Right atrium auricular region (tissue), 2 donors: ENCODE data around the gene RASGRF2. TPM values are rescaled to one million over a fixed set of nuclear protein-coding genes. Genes with fewer than 3 reads are reported as not detected.

Source experiments
- DNase-seq: peaks from one replicate; pipeline ENCODE4 v3.0.0-alpha.2; 2019; ENCODE audit warnings: low spot score
- H3K27ac ChIP-seq, 2 donors: fragments of 200-600 bp; sonication (generic); 1 replicate in 1 of 2; 2 replicates in 1 of 2; pipeline ENCODE4 v1.5.1; 2016 to 2019
- H3K27me3 ChIP-seq, 2 donors: fragments of 200-600 bp; sonication (generic); one replicate each; pipeline versions ENCODE4 v1.5.1 to v1.6.0; 2017 to 2019
- H3K36me3 ChIP-seq: fragments of 200-600 bp; sonication (generic); one replicate; pipeline ENCODE4 v1.5.1; 2016
- H3K4me1 ChIP-seq, 2 donors: fragments of 200-600 bp; sonication (generic); one replicate each; pipeline versions ENCODE4 v1.5.1 to v1.6.0; 2017 to 2019
- H3K4me3 ChIP-seq, 2 donors: fragments of 200-600 bp; sonication (generic); 1 replicate in 1 of 2; 2 replicates in 1 of 2; pipeline ENCODE4 v1.5.1; 2017 to 2019; ENCODE audit warnings: mild to moderate bottlenecking in 1 of 2, moderate library complexity in 1 of 2
- H3K9me3 ChIP-seq, 2 donors: fragments of 200-600 bp; sonication (generic); one replicate each; pipeline ENCODE4 v1.5.1; 2019
- CTCF ChIP-seq, 2 donors: fragments of 200-600 bp; sonication (generic); IDR thresholded peaks; one replicate each; pipeline ENCODE4 v1.5.1; 2019; ENCODE audit warnings: antibody characterized with exemption in 2 of 2
- total RNA-seq, 2 donors: library from RNA; depleted of rRNA; stranded (reverse); fragments of >200 nt; gene quantifications; one replicate each; pipeline ENCODE4 v1.1.0, GENCODE V29; 2016

The RASGRF2 gene
- total RNA-seq, 2 donors from 2014 or later: 3.5 to 6.3 TPM

DNA sequence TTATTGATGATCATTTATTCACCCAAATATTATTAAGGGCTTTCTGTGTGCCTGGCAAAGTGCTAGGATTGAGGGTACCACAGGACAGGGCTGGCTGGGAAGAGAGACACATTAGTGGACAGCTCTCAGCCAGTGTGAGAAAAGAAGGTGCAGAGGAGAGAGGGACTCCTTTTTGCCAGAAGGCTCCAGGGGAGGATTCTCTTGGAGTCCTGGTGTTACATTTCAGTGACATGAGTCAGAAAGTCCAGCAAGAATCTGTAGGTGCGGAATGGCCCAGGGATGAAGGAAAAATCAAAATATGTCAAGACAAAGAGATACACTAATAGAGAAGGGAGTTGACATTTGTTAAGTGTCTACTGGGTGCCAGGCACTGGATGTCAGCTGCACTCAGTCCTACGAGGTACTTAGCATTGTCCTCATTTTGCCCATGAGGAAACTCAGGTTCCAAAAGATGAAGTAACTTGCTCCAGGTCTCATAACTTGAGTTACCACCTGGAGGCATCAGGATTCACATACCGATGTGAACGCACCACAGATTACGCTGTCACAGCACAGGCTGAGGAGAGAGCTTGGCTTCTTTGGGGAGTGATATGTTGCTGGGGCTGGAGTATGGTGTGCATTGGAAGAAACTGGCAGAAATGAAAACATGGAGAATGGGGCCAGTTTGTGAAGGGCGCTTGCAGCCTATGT, 60.5 kb downstream of the RASGRF2 start:
- TF ChIP-seq CTCF (IDR thresholded peaks at IDR 0.05): no peak
- no peak for DNase-seq
- H3K27ac ChIP-seq: no peak overlapping the region
- no peaks in the 10 kb centered on the region for H3K4me1 ChIP-seq
- H3K4me3 ChIP-seq: no peak overlapping the region
- H3K27me3 ChIP-seq: no peaks in the 10 kb centered on the region
- H3K9me3 ChIP-seq: no peaks in the 10 kb centered on the region
- no peaks in the 10 kb centered on the region for H3K36me3 ChIP-seq

GRCh38 chr5:81021486-81021885, 61.3 kb downstream of the RASGRF2 start:
- H3K36me3 ChIP-seq: no peaks in the 10 kb centered on the region
- no peaks in the 10 kb centered on the region for H3K27me3 ChIP-seq
- H3K9me3 ChIP-seq: no peaks in the 10 kb centered on the region
- H3K27ac ChIP-seq: no peak overlapping the region
- no peak overlapping the region for H3K4me3 ChIP-seq
- H3K4me1 ChIP-seq: no peaks in the 10 kb centered on the region
- DNase-seq: no peak
- TF ChIP-seq CTCF (IDR thresholded peaks at IDR 0.05): no peak

DNA sequence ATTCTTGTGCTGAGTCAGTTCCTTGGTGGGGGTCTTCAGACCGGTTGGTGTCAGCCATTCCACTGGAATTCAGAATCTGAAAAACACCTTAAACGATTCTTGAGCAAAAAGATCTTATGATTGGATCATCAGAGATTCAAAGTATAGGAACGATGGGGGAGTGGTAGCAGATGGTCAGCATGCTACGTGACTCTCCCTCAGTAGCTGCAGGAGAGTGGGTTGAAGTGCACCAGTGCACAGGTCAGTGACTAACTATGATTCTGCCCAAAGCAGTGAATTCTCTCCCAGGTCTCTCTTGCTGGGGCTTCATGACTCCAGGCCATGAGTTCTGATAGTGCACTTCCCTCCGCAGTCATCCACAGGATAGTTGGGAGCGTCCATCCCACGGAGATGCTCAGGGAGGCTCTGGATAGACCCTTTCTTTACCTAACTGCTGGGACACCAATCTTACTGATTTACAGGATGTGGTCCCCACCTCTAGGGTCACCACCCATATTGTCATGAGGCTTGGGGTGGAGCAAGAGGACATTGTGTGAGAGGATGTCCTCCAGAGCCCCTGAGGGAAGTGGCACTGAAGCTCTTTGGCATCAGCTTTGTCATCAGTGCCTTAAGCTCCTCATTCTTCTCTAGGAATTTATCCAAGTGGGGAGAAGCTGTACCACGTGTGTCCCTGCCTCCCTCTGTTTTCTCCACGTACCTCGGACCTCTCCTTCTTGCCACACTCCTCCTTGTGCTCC, 62.0 kb downstream of the RASGRF2 start:
- Histone ChIP-seq H3K9me3 (no peaks in the 10 kb centered on the region), H3K27ac (no peak overlapping the region)

GRCh38 chr5:81022688-81023084, 62.5 kb downstream of the RASGRF2 start:
- DNase-seq: no peak
- H3K4me3 ChIP-seq: no peak overlapping the region
- no peaks in the 10 kb centered on the region for H3K9me3 ChIP-seq
- H3K36me3 ChIP-seq: no peaks in the 10 kb centered on the region
- H3K27me3 ChIP-seq: no peaks in the 10 kb centered on the region
- TF ChIP-seq CTCF (IDR thresholded peaks at IDR 0.05): no peak
- H3K27ac ChIP-seq: no peak overlapping the region
- H3K4me1 ChIP-seq: no peaks in the 10 kb centered on the region

More for the DNA sequence above, 62.0 kb downstream of the RASGRF2 start:
- Histone ChIP-seq H3K4me1 (no peaks in the 10 kb centered on the region), H3K27me3 (no peaks in the 10 kb centered on the region), H3K36me3 (no peaks in the 10 kb centered on the region), H3K4me3 (no peak overlapping the region)
- TF ChIP-seq CTCF (IDR thresholded peaks at IDR 0.05): no peak
- DNase-seq: no peak

DNA sequence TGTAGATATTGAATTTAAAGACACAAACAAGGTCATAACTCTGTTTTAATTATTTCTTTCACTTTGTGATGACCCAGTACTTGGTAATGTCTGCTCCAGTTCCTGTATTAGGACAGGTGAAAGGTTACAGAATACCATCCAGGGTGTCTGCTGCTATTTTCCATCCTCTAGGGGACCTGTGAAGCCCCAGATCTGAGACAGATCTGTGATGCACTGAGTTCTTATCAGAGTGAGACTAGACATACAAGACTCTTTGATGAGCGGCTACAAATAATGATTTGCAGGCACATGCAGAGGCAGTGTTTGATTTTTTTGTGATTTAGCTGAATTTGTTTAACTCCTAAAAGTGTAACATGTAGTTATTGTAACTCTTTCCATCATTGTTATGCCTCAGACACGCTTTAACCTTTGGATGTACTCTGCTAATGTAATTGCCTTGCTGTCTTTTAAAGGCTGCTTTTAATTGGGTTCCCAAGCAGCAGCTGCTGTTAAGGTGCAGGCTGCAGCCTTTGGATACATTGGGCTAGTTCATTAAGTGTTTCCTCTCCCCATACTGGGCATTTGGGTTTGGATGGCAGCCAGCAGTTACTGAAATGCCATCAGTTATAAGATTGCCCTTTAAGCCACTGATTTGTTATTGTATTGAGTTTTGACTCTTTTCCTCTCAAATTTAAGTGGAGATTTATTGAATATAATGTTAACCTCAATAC, 63.3 kb downstream of the RASGRF2 start:
- no peak for TF ChIP-seq CTCF (IDR thresholded peaks at IDR 0.05)
- Histone ChIP-seq H3K27ac (no peak overlapping the region), H3K36me3 (no peaks in the 10 kb centered on the region), H3K27me3 (no peaks in the 10 kb centered on the region), H3K4me3 (no peak overlapping the region), H3K4me1 (no peaks in the 10 kb centered on the region), H3K9me3 (no peaks in the 10 kb centered on the region)
- no peak for DNase-seq
